Measurements from ENCODE around the gene MCM3AP.

DNA sequence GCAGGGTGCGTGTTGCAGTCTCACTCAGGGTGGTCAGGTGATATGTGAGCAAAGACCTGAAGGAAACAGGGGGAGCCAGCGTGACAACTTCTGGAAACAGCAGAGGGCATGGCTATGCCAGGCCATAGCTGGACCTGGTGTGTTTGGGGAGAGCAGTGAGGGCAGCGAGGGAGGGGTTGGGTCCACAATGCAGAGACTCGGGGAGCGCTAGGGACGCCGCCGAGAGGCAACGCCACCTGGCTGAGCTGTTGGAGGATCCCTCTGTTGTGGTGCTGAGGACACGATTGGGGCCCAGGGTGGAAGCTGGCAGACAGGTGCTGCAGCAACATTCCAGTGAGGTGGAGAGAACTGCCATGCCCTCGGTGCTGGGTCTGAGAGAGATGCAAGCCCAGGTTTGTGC, 30.2 kb downstream of the MCM3AP start:
- TF ChIP-seq EZH2phosphoT487 (IDR thresholded peaks at IDR 0.05; ENCODE audit: borderline replicate concordance, low read length): no peak
- TF ChIP-seq, protein P1, sequence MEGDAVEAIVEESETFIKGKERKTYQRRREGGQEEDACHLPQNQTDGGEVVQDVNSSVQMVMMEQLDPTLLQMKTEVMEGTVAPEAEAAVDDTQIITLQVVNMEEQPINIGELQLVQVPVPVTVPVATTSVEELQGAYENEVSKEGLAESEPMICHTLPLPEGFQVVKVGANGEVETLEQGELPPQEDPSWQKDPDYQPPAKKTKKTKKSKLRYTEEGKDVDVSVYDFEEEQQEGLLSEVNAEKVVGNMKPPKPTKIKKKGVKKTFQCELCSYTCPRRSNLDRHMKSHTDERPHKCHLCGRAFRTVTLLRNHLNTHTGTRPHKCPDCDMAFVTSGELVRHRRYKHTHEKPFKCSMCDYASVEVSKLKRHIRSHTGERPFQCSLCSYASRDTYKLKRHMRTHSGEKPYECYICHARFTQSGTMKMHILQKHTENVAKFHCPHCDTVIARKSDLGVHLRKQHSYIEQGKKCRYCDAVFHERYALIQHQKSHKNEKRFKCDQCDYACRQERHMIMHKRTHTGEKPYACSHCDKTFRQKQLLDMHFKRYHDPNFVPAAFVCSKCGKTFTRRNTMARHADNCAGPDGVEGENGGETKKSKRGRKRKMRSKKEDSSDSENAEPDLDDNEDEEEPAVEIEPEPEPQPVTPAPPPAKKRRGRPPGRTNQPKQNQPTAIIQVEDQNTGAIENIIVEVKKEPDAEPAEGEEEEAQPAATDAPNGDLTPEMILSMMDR (conservative IDR thresholded peaks at IDR 0.05; ENCODE audit: low read depth, low read length): no peak
- TF ChIP-seq EZH2 (IDR thresholded peaks at IDR 0.05; ENCODE audit: low read length, unreplicated experiment): no peak
